ENCODE results near the gene IL12RB1.
"Not testable (repeated sequence)": the region's sequence is repeated elsewhere in the genome, so short reads cannot be mapped to it uniquely, and the experiment has no call there.

IL12RB1 gene

GRCh38 chr19:18089726-18090125 is 3.0 kb upstream of the IL12RB1 start:
- no peak for FAIRE-seq
- no peak for DNase-seq (ENCODE audit: low spot score)

GRCh38 chr19:18089096-18089541 is 2.4 kb upstream of the IL12RB1 start:
- DNase-seq (ENCODE audit: low spot score); FAIRE-seq: not testable (repeated sequence)

- DNase-seq (ENCODE audit: low spot score) (no peak), FAIRE-seq (no peak)
Measured at GRCh38 chr19:18085702-18086457, 854 bp downstream of the IL12RB1 start.

- FAIRE-seq (peak; percentile 44), DNase-seq (ENCODE audit: low spot score) (no peak)
Measured at GRCh38 chr19:18083929-18084684, 2.6 kb downstream of the IL12RB1 start.

GRCh38 chr19:18074192-18074591 is 12.5 kb downstream of the IL12RB1 start:
- no peak for DNase-seq (ENCODE audit: low spot score)
- no peak for FAIRE-seq

- FAIRE-seq, result no peak
- DNase-seq (ENCODE audit: low spot score), result no peak
Measured at GRCh38 chr19:18073197-18073596, 13.5 kb downstream of the IL12RB1 start.

- FAIRE-seq (no peak), DNase-seq (ENCODE audit: low spot score) (no peak)
Measured at GRCh38 chr19:18072335-18072734, 14.4 kb downstream of the IL12RB1 start.

- no peak for DNase-seq (ENCODE audit: low spot score)
- no peak for FAIRE-seq
Measured at GRCh38 chr19:18070181-18070580, 16.6 kb downstream of the IL12RB1 start.

GRCh38 chr19:18069383-18069782 is 17.4 kb downstream of the IL12RB1 start:
- DNase-seq (ENCODE audit: low spot score) (no peak), FAIRE-seq (no peak)

GRCh38 chr19:18068395-18068794 is 18.3 kb downstream of the IL12RB1 start:
- no peak for FAIRE-seq
- no peak for DNase-seq (ENCODE audit: low spot score)

GRCh38 chr19:18065173-18065495 is 21.6 kb downstream of the IL12RB1 start:
- FAIRE-seq (no peak), DNase-seq (ENCODE audit: low spot score) (no peak)

GRCh38 chr19:18063463-18063862 is 23.3 kb downstream of the IL12RB1 start:
- DNase-seq (ENCODE audit: low spot score), result no peak
- FAIRE-seq, result no peak

- no peak for DNase-seq (ENCODE audit: low spot score)
- FAIRE-seq, result no peak
Measured at GRCh38 chr19:18062028-18062427, 24.7 kb downstream of the IL12RB1 start.

- DNase-seq (ENCODE audit: low spot score), result no peak
- no peak for FAIRE-seq
Measured at GRCh38 chr19:18060472-18060871, 26.3 kb downstream of the IL12RB1 start.

- DNase-seq (ENCODE audit: low spot score) (no peak), FAIRE-seq (no peak)
Measured at GRCh38 chr19:18059902-18060301, 26.8 kb downstream of the IL12RB1 start.

- FAIRE-seq (no peak), DNase-seq (ENCODE audit: low spot score) (no peak)
Measured at GRCh38 chr19:18059297-18059696, 27.4 kb downstream of the IL12RB1 start.

- FAIRE-seq (peak; percentile 42), DNase-seq (ENCODE audit: low spot score) (peak; percentile 77)
Measured at GRCh38 chr19:18058208-18059009, 28.3 kb downstream of the IL12RB1 start.

GRCh38 chr19:18057557-18057956 is 29.2 kb downstream of the IL12RB1 start:
- DNase-seq (ENCODE audit: low spot score) (no peak), FAIRE-seq (no peak)

GRCh38 chr19:18055967-18056366 is 30.8 kb downstream of the IL12RB1 start:
- DNase-seq (ENCODE audit: low spot score) (no peak), FAIRE-seq (no peak)

GRCh38 chr19:18053576-18054219 is 33.0 kb downstream of the IL12RB1 start:
- DNase-seq (ENCODE audit: low spot score) (no peak), FAIRE-seq (no peak)

GRCh38 chr19:18051887-18052286 is 34.8 kb downstream of the IL12RB1 start:
- DNase-seq (ENCODE audit: low spot score) (no peak), FAIRE-seq (no peak)

Measured in urothelium cell line (cell line).